Measurements from ENCODE around the gene GALNTL6.

The GALNTL6 gene

DNA sequence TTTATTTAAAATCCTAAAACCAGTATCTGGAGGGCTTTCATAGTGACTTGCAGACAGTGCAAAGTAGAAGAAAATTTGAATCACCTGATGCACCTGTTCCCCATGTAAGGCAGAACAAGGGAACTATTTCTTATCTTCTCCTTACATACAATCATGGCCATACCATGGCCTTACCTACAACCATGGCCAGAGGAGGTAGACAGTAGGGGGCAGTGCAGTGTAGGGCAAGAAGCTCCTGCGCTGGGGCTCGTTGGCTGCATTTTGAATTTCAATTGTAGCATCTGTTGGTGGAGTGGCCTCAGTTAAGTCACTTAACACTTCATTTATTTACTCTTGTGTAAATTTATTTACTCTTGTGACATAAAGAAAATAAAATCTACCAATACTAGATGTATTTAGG lies 33.0 kb downstream of the GALNTL6 start:
- DNase-seq (ENCODE audit: insufficient read length, low spot score) (no peak), FAIRE-seq (no peak)
- TF ChIP-seq, protein P1, sequence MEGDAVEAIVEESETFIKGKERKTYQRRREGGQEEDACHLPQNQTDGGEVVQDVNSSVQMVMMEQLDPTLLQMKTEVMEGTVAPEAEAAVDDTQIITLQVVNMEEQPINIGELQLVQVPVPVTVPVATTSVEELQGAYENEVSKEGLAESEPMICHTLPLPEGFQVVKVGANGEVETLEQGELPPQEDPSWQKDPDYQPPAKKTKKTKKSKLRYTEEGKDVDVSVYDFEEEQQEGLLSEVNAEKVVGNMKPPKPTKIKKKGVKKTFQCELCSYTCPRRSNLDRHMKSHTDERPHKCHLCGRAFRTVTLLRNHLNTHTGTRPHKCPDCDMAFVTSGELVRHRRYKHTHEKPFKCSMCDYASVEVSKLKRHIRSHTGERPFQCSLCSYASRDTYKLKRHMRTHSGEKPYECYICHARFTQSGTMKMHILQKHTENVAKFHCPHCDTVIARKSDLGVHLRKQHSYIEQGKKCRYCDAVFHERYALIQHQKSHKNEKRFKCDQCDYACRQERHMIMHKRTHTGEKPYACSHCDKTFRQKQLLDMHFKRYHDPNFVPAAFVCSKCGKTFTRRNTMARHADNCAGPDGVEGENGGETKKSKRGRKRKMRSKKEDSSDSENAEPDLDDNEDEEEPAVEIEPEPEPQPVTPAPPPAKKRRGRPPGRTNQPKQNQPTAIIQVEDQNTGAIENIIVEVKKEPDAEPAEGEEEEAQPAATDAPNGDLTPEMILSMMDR (IDR thresholded peaks at IDR 0.05; ENCODE audit: insufficient read depth, missing control alignments), result peak; percentile 75

DNA sequence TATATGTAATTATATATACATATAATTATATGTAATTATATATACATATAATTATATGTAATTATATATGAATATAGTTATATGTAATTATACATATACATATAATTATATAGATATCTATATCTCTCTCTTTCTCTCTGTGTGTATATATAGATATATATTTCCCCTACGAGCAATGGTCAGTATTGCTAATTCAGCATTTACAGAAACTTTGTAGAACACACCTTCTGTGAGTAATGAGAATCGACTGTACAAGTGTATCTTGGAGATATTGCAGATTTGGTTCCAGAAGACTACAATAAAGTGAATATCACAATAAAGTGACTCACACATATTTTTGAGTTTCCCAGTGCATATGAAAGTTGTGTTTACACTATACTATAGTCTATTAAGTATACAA lies 33.7 kb downstream of the GALNTL6 start:
- TF ChIP-seq, protein P1 (IDR thresholded peaks at IDR 0.05; ENCODE audit: insufficient read depth, missing control alignments), result no peak
- no peak for DNase-seq (ENCODE audit: insufficient read length, low spot score)
- FAIRE-seq, result no peak

DNA sequence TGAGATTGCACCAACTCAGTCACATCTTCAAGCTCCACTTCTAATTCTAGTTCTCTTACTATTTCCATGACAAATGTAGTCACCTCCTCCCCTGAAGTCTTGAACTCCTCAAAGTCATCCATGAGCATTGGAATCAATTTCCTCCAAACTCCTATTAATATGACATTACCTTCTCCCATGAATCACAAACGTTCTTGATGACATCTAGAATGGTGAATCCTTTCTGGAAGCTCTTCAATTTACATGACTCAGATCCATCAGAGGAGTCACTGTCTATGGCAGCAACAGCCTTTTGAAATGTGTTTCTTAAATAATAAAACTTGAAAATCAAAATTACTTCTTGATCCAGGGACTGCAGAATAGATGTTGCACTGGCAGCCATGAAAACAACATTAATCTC lies 34.5 kb downstream of the GALNTL6 start:
- TF ChIP-seq, protein P1 (IDR thresholded peaks at IDR 0.05; ENCODE audit: insufficient read depth, missing control alignments), result no peak
- FAIRE-seq (no peak), DNase-seq (ENCODE audit: insufficient read length, low spot score) (no peak)

DNA sequence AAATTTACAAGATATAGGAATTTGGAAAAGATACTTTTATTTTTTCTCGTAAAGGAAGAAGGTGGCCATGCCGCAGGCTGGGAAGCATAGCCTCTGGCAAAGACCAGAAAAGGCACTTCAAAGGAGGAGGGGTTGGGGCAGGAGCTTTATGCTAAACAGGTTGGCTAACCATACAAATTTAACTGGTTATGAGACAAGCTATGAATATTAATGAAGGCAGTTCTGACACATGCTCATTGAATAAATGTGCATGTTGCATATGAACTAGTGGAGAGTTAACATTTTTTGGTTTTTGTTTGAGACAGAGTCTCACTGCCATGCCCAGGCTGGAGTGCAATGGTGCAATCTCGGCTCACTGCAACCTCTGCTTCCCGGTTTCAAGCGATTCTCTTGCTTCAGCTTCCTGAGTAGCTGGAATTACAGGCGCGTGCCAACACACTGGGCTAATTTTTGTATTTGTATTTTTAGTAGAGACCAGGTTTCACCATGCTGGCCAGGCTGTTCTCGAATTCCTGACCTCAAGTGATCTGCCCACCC lies 36.5 kb downstream of the GALNTL6 start:
- FAIRE-seq, result no peak
- no peak for DNase-seq (ENCODE audit: insufficient read length, low spot score)
- TF ChIP-seq, protein P1 (IDR thresholded peaks at IDR 0.05; ENCODE audit: insufficient read depth, missing control alignments), result no peak

DNA sequence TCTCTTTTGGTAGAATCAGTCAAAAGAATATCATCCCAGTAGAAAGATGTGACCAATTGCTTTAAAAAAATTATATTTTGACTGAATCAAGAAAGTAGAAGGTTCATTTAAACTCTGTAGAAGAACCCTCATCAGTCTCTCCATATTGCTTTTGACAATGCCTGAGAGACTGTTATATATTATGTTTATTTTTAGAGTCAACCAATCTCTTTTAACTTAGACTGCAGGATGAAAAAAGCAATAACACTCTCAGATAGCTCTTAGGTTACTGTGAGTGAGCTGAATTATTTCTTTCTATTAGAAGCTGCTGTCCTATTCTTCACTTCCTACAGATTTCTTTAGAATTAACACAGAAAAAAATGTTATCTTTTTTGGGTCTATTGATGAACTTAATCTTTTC lies 38.1 kb downstream of the GALNTL6 start:
- no peak for FAIRE-seq
- TF ChIP-seq, protein P1 (IDR thresholded peaks at IDR 0.05; ENCODE audit: insufficient read depth, missing control alignments), result no peak

DNA sequence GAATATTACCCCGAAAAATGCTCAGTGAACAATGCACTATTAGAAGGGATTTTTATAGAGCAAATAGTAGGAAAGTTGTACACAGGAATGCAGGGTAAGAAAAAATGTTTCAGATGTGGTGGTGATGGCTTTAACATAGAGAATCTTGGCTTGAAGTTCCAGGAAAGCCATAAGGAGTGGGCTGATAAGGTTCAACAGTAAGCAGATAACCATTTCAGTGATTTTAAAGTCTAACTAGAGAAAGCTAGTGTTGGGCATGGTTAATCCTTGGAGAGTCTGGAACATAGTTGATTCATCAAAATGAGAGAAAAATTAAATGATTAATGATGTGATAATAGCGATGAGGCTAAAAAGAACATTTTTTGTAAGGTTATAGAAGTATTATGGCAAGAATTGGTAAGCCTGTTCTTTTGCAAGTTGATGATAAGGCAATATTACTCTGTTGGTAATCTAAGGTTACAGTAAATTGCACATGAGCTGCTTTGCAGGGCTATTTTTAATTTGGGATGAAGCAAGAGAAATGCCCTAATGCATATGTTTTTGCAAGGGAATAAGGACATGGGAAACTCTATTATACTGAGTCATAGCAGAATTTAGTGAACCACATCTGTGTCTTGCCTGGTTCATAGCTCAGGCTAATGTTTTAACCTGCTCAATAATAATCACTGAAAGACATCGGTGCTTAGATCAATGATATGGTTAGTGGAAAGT lies 44.3 kb downstream of the GALNTL6 start:
- peak; percentile 16 for FAIRE-seq
- no peak for DNase-seq (ENCODE audit: insufficient read length, low spot score)
- TF ChIP-seq, protein P1 (IDR thresholded peaks at IDR 0.05; ENCODE audit: insufficient read depth, missing control alignments), result no peak

More for the DNA sequence above, 38.1 kb downstream of the GALNTL6 start:
- DNase-seq (ENCODE audit: insufficient read length, low spot score), result no peak

DNA sequence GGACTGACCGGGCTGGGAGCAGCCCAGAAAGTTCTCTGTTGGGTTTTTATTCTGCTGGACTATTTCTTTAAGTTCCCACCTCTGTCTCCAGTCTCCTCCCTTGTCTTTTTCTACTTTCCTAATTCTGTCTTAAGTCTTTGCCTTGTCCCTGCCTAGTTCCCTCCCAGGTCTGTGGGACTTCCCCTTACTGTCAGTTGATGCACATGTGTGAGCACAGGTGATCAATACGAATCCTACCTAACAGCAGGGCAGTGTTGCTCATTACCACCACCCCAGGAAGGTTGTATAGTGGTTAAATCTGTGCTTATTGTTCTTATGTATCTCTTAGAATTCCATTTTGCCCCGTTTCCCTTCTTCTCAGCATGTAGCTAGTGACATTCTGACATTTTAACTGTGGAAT lies 62.1 kb downstream of the GALNTL6 start:
- DNase-seq (ENCODE audit: insufficient read length, low spot score), result no peak
- TF ChIP-seq, protein P1 (IDR thresholded peaks at IDR 0.05; ENCODE audit: insufficient read depth, missing control alignments), result no peak
- FAIRE-seq, result no peak

Measured in D721Med (cell line).